ENCODE results near the gene MRPS34.

Gene MRPS34

GRCh38 chr16:1789643-1790045 is 16.7 kb upstream of the MRPS34 start:
- no peak overlapping the region for H3K27ac ChIP-seq
- no peak for TF ChIP-seq CTCF (conservative IDR thresholded peaks at IDR 0.05)

- no peak for TF ChIP-seq CTCF (conservative IDR thresholded peaks at IDR 0.05)
- no peak overlapping the region for H3K27ac ChIP-seq
These were observed 15.8 kb upstream of the MRPS34 start for GRCh38 chr16:1788708-1789100.

GRCh38 chr16:1788095-1788707 is 15.3 kb upstream of the MRPS34 start:
- no peak for TF ChIP-seq CTCF (conservative IDR thresholded peaks at IDR 0.05)
- no peak overlapping the region for H3K27ac ChIP-seq

- no peak for TF ChIP-seq CTCF (conservative IDR thresholded peaks at IDR 0.05)
- H3K27ac ChIP-seq, result no peak overlapping the region
These were observed 14.6 kb upstream of the MRPS34 start for GRCh38 chr16:1787322-1788094.

GRCh38 chr16:1787056-1787321 is 14.1 kb upstream of the MRPS34 start:
- no peak for TF ChIP-seq CTCF (conservative IDR thresholded peaks at IDR 0.05)
- H3K27ac ChIP-seq, result no peak overlapping the region

- no peak for TF ChIP-seq CTCF (conservative IDR thresholded peaks at IDR 0.05)
These were observed 13.5 kb upstream of the MRPS34 start for GRCh38 chr16:1786242-1787055.

GRCh38 chr16:1785846-1786170 is 12.9 kb upstream of the MRPS34 start:
- TF ChIP-seq CTCF (conservative IDR thresholded peaks at IDR 0.05), result no peak
- no peak overlapping the region for H3K27ac ChIP-seq

More at GRCh38 chr16:1786242-1787055, 13.5 kb upstream of the MRPS34 start:
- H3K27ac ChIP-seq, result no peak overlapping the region

Data from VCaP (cell line).